Right ventricle myocardium inferior (tissue), 1 donor: ENCODE measurements around the gene PCP2. TPM values are rescaled to one million over a fixed set of nuclear protein-coding genes. Genes with fewer than 3 reads are reported as not detected.

Experiments used
- ATAC-seq: fragments of 200-7000 bp; cut with Tn5 transposase; one replicate; pipeline ENCODE4 v1.9.1; 2020; ENCODE audit warnings: mild to moderate bottlenecking, moderate library complexity
- DNase-seq: peaks from one replicate; pipeline ENCODE4 v3.0.0; 2021; ENCODE audit errors: missing footprints
- intact Hi-C: fragments of 100-400 bp; cut with DNase I; formaldehyde crosslinking; loops from one replicate; pipeline ENCODE4 v1.11.0; 2022
- total RNA-seq: library from RNA; stranded (reverse); fragmentation: NEBNext Ultra II Directional; extraction: Animal tissue kit (Norgen Biotek cat#: 25700); gene quantifications from one replicate; pipeline ENCODE4 v1.2.1, GENCODE V29; 2021
- donor health status: DM: no; HTN: yes; CAD: no; lungs with severe emphysema.

The PCP2 gene
- total RNA-seq, 1 donor from 2014 or later = 6.6 TPM

- DNase-seq (peak; percentile 17), ATAC-seq (no peak)
- intact Hi-C loops = no loop called here
These were observed 8.9 kb upstream of the PCP2 start for GRCh38 chr19:7642295-7643030.

GRCh38 chr19:7641290-7642276 lies 8.1 kb upstream of the PCP2 start:
- intact Hi-C loops = no loop called here
- no peak for ATAC-seq
- DNase-seq = no peak

GRCh38 chr19:7640803-7641202 lies 7.3 kb upstream of the PCP2 start:
- no peak for ATAC-seq
- intact Hi-C loops = no loop called here
- DNase-seq = no peak

- intact Hi-C loops = no loop called here
- ATAC-seq (no peak), DNase-seq (no peak)
These were observed 6.4 kb upstream of the PCP2 start for GRCh38 chr19:7639863-7640348.

- no peak for DNase-seq
- no peak for ATAC-seq
- intact Hi-C loops = no loop called here
These were observed 5.4 kb upstream of the PCP2 start for GRCh38 chr19:7638802-7639465.

- ATAC-seq (peak; percentile 53), DNase-seq (peak; percentile 91)
- intact Hi-C loops = no loop called here
These were observed 4.1 kb upstream of the PCP2 start for GRCh38 chr19:7637374-7638256.

- intact Hi-C loops = no loop called here
- ATAC-seq (peak; percentile 59), DNase-seq (peak; percentile 92)
These were observed 3.3 kb upstream of the PCP2 start, which contains the start of gene STXBP2 for GRCh38 chr19:7636691-7637373. STXBP2 (plus strand) TSS chr19:7637110; CDS start chr19:7637150, 40 bp downstream.

- intact Hi-C loops = no loop called here
- DNase-seq (no peak), ATAC-seq (no peak)
These were observed 2.8 kb upstream of the PCP2 start for GRCh38 chr19:7636317-7636690.

GRCh38 chr19:7635670-7636069 lies 2.2 kb upstream of the PCP2 start:
- intact Hi-C loops = no loop called here
- ATAC-seq = no peak
- no peak for DNase-seq

- ATAC-seq (no peak), DNase-seq (no peak)
- intact Hi-C loops = no loop called here
These were observed 947 bp downstream of the PCP2 start for GRCh38 chr19:7632340-7633203.

GRCh38 chr19:7631577-7631976 lies 1.9 kb downstream of the PCP2 start:
- ATAC-seq = no peak
- DNase-seq = no peak
- intact Hi-C loops = no loop called here

- peak; percentile 98 for ATAC-seq
- peak; percentile 97 for DNase-seq
- intact Hi-C loops = loop anchor here (5.0 kb wide), 1 partner anchor 92 kb away; the partner anchor contains the start of gene PNPLA6
These were observed 4.0 kb downstream of the PCP2 start, which contains the start of the genes PET100 and XAB2 for GRCh38 chr19:7629347-7630054. PET100 (plus strand) TSS chr19:7629793; CDS start chr19:7629834, 41 bp downstream. XAB2 (minus strand) TSS chr19:7629545; CDS start chr19:7629527, 18 bp downstream.

GRCh38 chr19:7628589-7629311 lies 4.8 kb downstream of the PCP2 start:
- intact Hi-C loops = loop anchor here (5.0 kb wide), 1 partner anchor 91 kb away; the partner anchor contains the start of gene PNPLA6
- DNase-seq (no peak), ATAC-seq (no peak)

GRCh38 chr19:7627166-7627565 lies 6.4 kb downstream of the PCP2 start:
- no peak for DNase-seq
- intact Hi-C loops = loop anchor here (5.0 kb wide), 1 partner anchor 90 kb away; the partner anchor contains the start of gene PNPLA6
- no peak for ATAC-seq

GRCh38 chr19:7625763-7626372 lies 7.7 kb downstream of the PCP2 start:
- ATAC-seq (no peak), DNase-seq (no peak)
- intact Hi-C loops = loop anchor here (5.0 kb wide), 1 partner anchor 89 kb away; the partner anchor contains the start of gene PNPLA6
